ENCODE data around the gene LRMDA. TPM values are rescaled to one million over a fixed set of nuclear protein-coding genes. Genes with fewer than 3 reads are reported as not detected.
"Not testable (repeated sequence)": the region's sequence is repeated elsewhere in the genome, so short reads cannot be mapped to it uniquely, and the experiment has no call there.

Gene LRMDA
- total RNA-seq, 1 donor from 2014 or later, result not detected

DNA sequence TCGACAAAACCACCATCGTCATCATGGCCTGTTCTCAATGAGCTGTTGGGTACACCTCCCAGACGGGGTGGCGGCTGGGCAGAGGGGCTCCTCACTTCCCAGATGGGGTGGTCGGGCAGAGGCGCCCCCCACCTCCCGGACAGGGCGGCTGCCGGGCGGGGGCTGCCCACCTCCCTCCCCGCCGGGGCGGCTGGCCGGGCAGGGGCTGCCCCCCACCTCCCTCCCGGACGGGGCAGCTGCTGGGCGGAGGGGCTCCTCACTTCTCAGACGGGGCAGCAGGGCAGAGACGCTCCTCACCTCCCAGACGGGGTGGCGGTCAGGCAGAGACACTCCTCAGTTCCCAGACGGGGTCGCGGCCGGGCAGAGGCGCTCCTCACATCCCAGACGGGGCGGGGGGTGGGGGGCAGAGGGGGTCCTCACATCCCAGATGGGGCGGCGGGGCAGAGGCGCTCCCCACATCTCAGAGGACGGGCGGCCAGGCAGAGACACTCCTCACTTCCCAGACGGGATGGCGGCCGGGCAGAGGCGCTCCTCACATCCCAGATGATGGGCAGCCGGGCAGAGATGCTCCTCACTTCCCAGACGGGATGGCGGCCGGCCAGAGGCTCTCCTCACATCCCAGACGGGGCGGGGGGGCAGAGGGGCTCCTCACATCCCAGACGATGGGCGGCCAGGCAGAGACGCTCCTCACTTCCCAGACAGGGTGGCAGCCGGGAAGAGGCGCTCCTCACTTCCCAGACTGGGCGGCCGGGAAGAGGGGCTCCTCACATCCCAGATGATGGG is 318.9 kb downstream of the LRMDA start:
- H3K36me3 Mint-ChIP-seq (ENCODE audit: low read depth); intact Hi-C loops (cut with micrococcal nuclease); H3K4me3 Mint-ChIP-seq (ENCODE audit: low read depth); H3K27me3 Mint-ChIP-seq (ENCODE audit: low read depth); H3K27ac Mint-ChIP-seq; DNase-seq (ENCODE audit: low spot score); H3K4me1 Mint-ChIP-seq (ENCODE audit: low read depth); H3K9me3 Mint-ChIP-seq: not testable (repeated sequence)

DNA sequence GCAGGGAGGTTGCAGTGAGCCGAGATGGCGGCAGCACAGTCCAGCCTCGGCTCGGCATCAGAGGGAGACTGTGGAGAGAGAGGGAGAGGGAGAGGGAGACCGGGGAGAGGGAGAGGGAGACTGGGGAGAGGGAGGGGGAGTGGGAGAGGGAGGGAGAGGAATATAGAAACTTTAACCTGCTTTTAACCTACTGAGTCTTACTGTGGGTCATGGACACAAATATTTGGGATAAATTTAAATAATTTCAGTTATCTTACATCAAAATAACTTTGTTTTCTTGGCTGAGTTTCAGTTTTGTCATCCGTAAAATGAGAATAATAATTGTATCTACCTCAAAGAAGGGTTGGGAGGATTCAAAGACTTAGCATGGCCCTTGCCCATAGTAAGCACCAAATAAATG is 319.8 kb downstream of the LRMDA start:
- intact Hi-C loops (cut with micrococcal nuclease), result no loop called here
- Mint-ChIP-seq H3K9me3 (no peaks in the 10 kb centered on the region), H3K4me1 (ENCODE audit: low read depth) (no peaks in the 10 kb centered on the region), H3K27me3 (ENCODE audit: low read depth) (no peaks in the 10 kb centered on the region), H3K36me3 (ENCODE audit: low read depth) (no peaks in the 10 kb centered on the region), H3K4me3 (ENCODE audit: low read depth) (no peak overlapping the region), H3K27ac (no peak overlapping the region)
- no peak for DNase-seq (ENCODE audit: low spot score)

DNA sequence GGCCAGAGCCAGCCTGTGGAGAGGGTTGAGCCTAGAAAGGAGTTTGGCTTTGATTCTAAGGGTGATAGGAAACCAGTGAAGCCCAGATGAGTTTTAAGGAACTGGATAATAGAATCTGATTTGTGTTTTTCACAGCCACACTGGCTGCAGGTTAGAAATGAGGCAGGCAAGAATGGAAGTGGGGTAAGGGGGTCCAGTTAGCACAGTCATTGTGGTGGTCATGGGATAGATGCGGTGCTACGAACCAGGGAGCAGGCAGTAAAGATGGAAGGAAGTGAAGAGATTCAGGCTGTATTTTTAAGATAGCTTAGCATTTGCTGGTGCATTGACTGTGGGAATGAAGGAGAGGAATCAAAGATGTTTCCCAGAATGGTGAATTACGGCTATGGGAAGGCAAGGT is 322.2 kb downstream of the LRMDA start:
- intact Hi-C loops (cut with micrococcal nuclease), result no loop called here
- Mint-ChIP-seq H3K4me3 (ENCODE audit: low read depth) (no peak overlapping the region), H3K9me3 (no peaks in the 10 kb centered on the region), H3K36me3 (ENCODE audit: low read depth) (no peaks in the 10 kb centered on the region), H3K27me3 (ENCODE audit: low read depth) (no peaks in the 10 kb centered on the region), H3K4me1 (ENCODE audit: low read depth) (no peaks in the 10 kb centered on the region), H3K27ac (no peak overlapping the region)
- no peak for DNase-seq (ENCODE audit: low spot score)

DNA sequence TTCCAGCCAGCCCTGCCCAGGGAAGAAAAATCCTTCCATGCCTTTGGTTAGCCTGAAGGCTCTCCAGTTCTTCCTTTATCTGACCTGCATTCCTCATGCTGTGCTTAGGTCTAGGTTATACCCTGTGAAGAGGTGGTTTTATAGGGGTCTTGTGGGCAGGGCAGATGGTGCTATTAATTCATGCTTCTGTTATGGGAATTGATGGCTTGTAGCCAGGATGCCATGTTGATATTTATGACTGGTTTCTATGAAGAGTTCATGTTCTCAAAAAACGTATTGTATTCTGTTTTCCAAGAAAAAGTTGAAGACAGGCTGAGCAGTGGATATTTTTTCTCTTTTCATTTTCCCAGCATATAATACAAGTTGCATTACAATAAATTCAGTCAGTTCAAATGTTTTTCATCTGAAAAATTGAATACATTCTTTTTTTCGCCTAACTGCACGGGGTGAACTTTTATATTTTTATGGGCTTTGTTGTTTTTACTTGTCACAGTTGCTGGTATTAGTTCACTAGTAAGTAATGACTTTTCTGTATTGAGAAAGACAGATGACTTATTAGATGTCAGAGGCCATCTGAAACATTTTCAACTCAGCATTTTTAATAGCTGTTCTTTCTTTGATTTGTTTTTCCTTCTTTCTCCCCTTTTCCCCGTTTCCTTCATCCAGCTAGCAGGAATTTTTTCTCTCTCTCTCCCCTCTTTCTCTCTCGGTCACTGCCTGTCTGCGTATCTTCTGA is 322.8 kb downstream of the LRMDA start:
- H3K36me3 Mint-ChIP-seq (ENCODE audit: low read depth), result no peaks in the 10 kb centered on the region
- H3K4me3 Mint-ChIP-seq (ENCODE audit: low read depth), result no peak overlapping the region
- no peaks in the 10 kb centered on the region for H3K4me1 Mint-ChIP-seq (ENCODE audit: low read depth)
- intact Hi-C loops (cut with micrococcal nuclease), result no loop called here
- no peak for DNase-seq (ENCODE audit: low spot score)
- H3K27me3 Mint-ChIP-seq (ENCODE audit: low read depth), result no peaks in the 10 kb centered on the region
- no peak overlapping the region for H3K27ac Mint-ChIP-seq
- H3K9me3 Mint-ChIP-seq, result no peaks in the 10 kb centered on the region

DNA sequence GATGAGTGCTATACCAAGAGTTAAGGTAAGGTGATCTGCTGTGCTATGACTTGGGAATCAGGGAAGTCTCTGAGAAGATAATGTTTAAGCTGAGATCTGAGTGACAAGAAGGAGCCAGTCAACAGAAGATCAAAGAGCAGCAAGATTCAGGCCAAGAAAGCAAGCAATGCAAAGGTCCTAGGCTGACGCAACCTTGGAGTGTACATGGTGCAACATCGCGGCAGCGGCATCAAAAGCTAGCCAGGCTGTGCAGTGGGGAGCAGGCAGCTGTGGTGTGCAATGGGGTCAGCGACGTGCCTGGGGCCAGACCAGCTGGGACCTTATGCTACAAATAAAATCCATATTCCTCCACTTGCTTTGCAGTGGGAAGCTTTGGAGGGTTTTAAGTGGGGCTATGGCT is 324.1 kb downstream of the LRMDA start:
- Mint-ChIP-seq H3K27me3 (ENCODE audit: low read depth) (no peaks in the 10 kb centered on the region), H3K27ac (no peak overlapping the region)

DNA sequence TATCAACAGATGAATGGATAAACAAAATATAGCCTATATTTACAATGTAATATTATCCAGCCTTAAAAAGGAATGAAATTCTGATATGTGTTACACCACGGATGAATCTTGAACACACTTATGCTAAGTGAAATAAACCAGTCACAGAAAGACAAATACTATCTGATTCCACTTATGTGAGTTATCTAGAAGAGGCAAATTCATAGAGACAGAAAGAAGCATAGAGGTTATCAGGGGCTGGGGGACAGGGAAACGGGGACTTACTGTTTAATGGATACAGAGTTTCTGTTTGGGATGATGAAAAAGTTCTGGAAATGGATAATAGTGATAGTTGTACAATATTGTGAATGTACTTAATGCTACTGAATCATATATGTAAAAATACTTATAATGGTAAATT is 329.9 kb downstream of the LRMDA start:
- H3K4me1 Mint-ChIP-seq (ENCODE audit: low read depth), result peaks cover 3% of the 10 kb centered on the region
- H3K9me3 Mint-ChIP-seq, result no peaks in the 10 kb centered on the region
- no peak overlapping the region for H3K4me3 Mint-ChIP-seq (ENCODE audit: low read depth)
- DNase-seq (ENCODE audit: low spot score), result no peak
- intact Hi-C loops (cut with micrococcal nuclease), result no loop called here
- H3K27me3 Mint-ChIP-seq (ENCODE audit: low read depth), result no peaks in the 10 kb centered on the region
- H3K36me3 Mint-ChIP-seq (ENCODE audit: low read depth), result no peaks in the 10 kb centered on the region
- H3K27ac Mint-ChIP-seq, result no peak overlapping the region

More for the DNA sequence above, 324.1 kb downstream of the LRMDA start:
- Mint-ChIP-seq H3K4me3 (ENCODE audit: low read depth) (no peak overlapping the region), H3K36me3 (ENCODE audit: low read depth) (no peaks in the 10 kb centered on the region), H3K4me1 (ENCODE audit: low read depth) (no peaks in the 10 kb centered on the region), H3K9me3 (no peaks in the 10 kb centered on the region)
- DNase-seq (ENCODE audit: low spot score), result no peak
- intact Hi-C loops (cut with micrococcal nuclease), result no loop called here

DNA sequence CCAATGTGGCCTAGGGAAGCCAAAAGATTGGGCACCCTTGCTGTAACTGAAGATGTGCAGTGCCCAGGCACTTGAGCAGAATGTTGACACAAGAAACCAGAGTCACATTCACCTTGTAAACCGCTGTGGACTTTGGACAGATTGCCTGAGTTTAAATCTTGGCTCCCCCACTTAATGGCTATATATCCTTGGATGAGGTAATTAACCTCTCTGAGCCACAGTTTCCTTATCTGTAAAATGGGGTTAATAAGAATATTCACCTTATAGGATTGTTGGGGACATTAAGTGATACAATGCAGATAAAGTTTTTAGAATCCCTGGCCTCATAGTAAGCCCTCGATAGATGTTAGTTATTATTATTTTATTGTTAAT is 331.0 kb downstream of the LRMDA start:
- intact Hi-C loops (cut with micrococcal nuclease), result no loop called here
- no peaks in the 10 kb centered on the region for H3K27me3 Mint-ChIP-seq (ENCODE audit: low read depth)
- H3K4me1 Mint-ChIP-seq (ENCODE audit: low read depth), result peaks cover 3% of the 10 kb centered on the region
- DNase-seq (ENCODE audit: low spot score), result no peak
- no peaks in the 10 kb centered on the region for H3K36me3 Mint-ChIP-seq (ENCODE audit: low read depth)
- no peak overlapping the region for H3K4me3 Mint-ChIP-seq (ENCODE audit: low read depth)
- H3K27ac Mint-ChIP-seq, result no peak overlapping the region
- H3K9me3 Mint-ChIP-seq, result no peaks in the 10 kb centered on the region

DNA sequence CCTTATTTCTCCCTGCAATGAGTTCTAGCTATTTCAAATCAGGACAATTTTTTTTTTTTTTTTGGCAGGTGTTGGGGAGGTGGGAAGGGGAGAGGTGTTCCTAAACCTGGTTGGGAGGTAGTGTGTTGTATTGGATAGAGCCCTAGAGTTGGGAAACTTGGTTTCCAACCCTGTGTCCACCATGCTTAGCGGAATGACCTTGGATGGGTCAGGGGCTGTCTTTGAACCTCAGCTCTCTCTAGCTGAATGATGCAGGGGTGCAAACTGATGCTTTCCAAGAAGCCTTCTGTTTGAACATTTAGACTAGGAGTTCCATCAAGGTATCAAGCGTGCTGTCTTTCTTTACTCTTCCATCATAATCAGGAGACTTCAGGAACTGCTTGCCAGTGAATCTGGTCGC is 332.2 kb downstream of the LRMDA start:
- H3K9me3 Mint-ChIP-seq, result no peaks in the 10 kb centered on the region
- intact Hi-C loops (cut with micrococcal nuclease), result no loop called here
- DNase-seq (ENCODE audit: low spot score), result no peak
- no peak overlapping the region for H3K4me3 Mint-ChIP-seq (ENCODE audit: low read depth)
- H3K36me3 Mint-ChIP-seq (ENCODE audit: low read depth), result no peaks in the 10 kb centered on the region
- H3K27ac Mint-ChIP-seq, result no peak overlapping the region
- peaks cover 2% of the 10 kb centered on the region for H3K27me3 Mint-ChIP-seq (ENCODE audit: low read depth)
- peaks cover 3% of the 10 kb centered on the region for H3K4me1 Mint-ChIP-seq (ENCODE audit: low read depth)

DNA sequence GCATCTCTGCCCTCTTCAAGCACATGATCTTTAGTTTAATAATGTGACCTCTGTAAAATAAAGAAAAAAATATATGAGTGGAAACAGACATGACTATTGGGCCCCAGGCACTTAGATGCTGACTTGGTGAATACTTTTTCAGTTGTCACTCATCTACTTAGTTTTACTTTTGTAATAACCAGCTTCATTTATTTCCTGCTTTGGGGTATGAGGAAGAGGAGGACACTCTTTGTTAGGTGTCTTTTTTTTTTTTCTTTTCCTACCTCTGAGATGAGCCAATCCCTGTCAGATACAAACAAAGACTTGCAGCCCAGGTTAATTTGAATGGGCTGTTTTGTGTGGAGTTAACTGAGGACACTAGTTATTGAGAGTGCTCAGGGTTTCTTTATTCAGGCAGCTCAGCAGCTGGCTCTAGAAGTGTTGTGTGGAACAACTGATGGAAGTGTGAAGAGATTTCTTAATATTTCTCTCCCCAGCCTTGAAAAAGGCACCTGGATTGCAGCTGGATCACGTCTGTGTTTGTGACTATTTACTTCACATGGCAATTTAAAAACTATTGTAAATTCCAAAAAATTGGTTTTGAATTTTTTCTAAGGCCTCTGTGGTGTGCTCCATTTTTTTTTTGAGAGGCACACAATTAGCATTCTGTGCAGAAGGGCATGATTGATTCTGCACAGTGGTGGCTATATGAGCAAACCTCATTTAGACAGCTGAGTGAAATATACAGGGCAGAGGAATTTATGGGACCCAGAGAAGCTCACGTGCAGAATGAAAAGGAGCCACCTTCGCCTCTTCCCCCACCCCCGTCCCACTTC is 333.8 kb downstream of the LRMDA start:
- no peak overlapping the region for H3K27ac Mint-ChIP-seq
- H3K9me3 Mint-ChIP-seq, result no peaks in the 10 kb centered on the region
- intact Hi-C loops (cut with micrococcal nuclease), result no loop called here
- H3K4me3 Mint-ChIP-seq (ENCODE audit: low read depth), result no peak overlapping the region
- no peak for DNase-seq (ENCODE audit: low spot score)
- H3K27me3 Mint-ChIP-seq (ENCODE audit: low read depth), result peaks cover 4% of the 10 kb centered on the region
- peaks cover 3% of the 10 kb centered on the region for H3K4me1 Mint-ChIP-seq (ENCODE audit: low read depth)
- no peaks in the 10 kb centered on the region for H3K36me3 Mint-ChIP-seq (ENCODE audit: low read depth)

DNA sequence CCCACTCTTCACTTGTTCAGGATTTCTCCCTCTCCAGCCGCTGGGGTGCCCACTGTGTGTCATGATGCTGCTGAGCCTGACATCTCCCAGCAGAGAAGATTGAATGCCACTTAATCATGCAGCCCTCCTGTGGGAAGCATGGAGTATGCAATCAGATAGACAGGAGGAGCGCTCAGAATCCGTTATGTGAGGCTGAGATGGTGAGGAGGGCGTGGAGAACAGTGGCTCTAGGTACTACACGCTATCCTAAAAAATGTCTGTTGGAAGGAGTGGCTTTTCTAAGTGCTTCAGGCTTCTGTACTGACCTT is 334.3 kb downstream of the LRMDA start:
- no peaks in the 10 kb centered on the region for H3K36me3 Mint-ChIP-seq (ENCODE audit: low read depth)
- H3K4me1 Mint-ChIP-seq (ENCODE audit: low read depth), result peaks cover 3% of the 10 kb centered on the region
- no peak for DNase-seq (ENCODE audit: low spot score)
- intact Hi-C loops (cut with micrococcal nuclease), result no loop called here
- H3K4me3 Mint-ChIP-seq (ENCODE audit: low read depth), result no peak overlapping the region
- peaks cover 4% of the 10 kb centered on the region for H3K27me3 Mint-ChIP-seq (ENCODE audit: low read depth)
- H3K27ac Mint-ChIP-seq, result no peak overlapping the region
- H3K9me3 Mint-ChIP-seq, result no peaks in the 10 kb centered on the region

DNA sequence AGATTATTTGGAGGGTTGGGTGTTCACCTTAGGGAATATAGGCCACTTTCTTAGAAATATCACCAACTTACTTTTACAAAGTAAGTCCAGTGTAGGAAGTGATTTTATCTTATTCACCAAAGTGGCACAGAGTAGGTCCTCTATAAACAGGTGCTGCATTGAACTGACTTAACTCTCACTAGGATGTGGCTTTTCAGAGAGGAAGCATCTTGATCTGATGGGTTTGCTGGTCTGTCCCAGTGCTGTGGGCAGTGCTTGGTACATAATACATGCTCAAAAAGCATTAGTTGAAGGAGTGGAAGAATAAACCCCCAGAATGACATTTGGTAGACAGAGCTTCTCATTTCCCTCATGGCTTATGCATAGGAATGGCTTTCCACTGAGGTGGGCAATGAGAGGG is 334.7 kb downstream of the LRMDA start:
- Mint-ChIP-seq H3K27ac (no peak overlapping the region), H3K4me1 (ENCODE audit: low read depth) (peaks cover 3% of the 10 kb centered on the region), H3K27me3 (ENCODE audit: low read depth) (peaks cover 4% of the 10 kb centered on the region), H3K36me3 (ENCODE audit: low read depth) (no peaks in the 10 kb centered on the region), H3K9me3 (no peaks in the 10 kb centered on the region), H3K4me3 (ENCODE audit: low read depth) (no peak overlapping the region)
- no peak for DNase-seq (ENCODE audit: low spot score)
- intact Hi-C loops (cut with micrococcal nuclease), result no loop called here

DNA sequence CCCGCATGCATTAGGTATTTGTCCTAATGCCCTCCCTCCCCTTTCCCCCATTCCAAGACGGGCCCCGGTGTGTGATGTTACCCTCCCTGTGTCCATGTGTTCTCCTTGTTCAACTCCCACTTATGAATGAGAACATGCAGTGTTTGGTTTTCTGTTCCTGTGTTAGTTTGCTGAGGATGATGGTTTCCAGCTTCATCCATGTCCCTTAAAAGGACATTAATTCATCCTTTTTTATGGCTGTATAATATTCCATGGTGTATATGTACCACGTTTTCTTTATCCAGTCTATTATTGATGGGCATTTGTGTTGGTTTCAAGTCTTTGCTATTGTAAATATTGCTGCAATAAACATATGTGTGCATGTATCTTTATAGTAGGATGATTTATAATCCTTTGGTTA is 335.3 kb downstream of the LRMDA start:
- DNase-seq (ENCODE audit: low spot score); H3K9me3 Mint-ChIP-seq; H3K36me3 Mint-ChIP-seq (ENCODE audit: low read depth); H3K27ac Mint-ChIP-seq; H3K27me3 Mint-ChIP-seq (ENCODE audit: low read depth); intact Hi-C loops (cut with micrococcal nuclease); H3K4me1 Mint-ChIP-seq (ENCODE audit: low read depth); H3K4me3 Mint-ChIP-seq (ENCODE audit: low read depth): not testable (repeated sequence)

DNA sequence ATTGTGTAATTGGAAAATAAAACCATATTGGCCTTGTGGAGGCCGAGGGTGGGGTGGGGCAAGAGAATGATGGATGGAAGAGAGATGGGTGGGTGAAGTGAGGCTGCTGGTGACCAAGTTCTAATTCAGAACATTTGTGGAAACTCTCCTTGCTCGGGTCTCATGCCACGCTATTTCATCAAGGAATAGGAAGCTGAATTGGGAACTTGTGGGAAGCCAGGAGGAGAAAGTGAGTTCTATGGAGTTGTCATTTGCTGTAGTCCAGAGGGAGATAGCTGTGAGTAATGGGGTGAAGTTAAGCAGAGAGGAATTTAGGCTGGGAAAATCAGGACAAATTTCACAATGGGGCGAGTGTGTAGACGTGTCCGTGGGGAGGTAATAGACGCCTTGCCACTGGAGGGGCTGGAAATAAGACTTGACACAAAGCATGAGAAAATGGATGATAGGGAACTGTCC is 339.2 kb downstream of the LRMDA start:
- H3K27ac Mint-ChIP-seq, result no peak overlapping the region
- peaks cover 11% of the 10 kb centered on the region for H3K4me1 Mint-ChIP-seq (ENCODE audit: low read depth)
- no peaks in the 10 kb centered on the region for H3K36me3 Mint-ChIP-seq (ENCODE audit: low read depth)
- no peaks in the 10 kb centered on the region for H3K9me3 Mint-ChIP-seq
- no peak overlapping the region for H3K4me3 Mint-ChIP-seq (ENCODE audit: low read depth)
- peaks cover 4% of the 10 kb centered on the region for H3K27me3 Mint-ChIP-seq (ENCODE audit: low read depth)
- intact Hi-C loops (cut with micrococcal nuclease), result no loop called here
- no peak for DNase-seq (ENCODE audit: low spot score)
